ENCODE data around the gene KLHDC4.

KLHDC4 gene

GRCh38 chr16:87764600-87765472 is 950 bp downstream of the KLHDC4 start:
- DNase-seq (ENCODE audit: low read depth), result no peak
- peak overlapping the region; percentile 96 for H3K4me3 ChIP-seq (ENCODE audit: low read depth, low read length)
- no peak for TF ChIP-seq CTCF (IDR thresholded peaks at IDR 0.05; ENCODE audit: low read depth, low read length, missing control alignments)

DNA sequence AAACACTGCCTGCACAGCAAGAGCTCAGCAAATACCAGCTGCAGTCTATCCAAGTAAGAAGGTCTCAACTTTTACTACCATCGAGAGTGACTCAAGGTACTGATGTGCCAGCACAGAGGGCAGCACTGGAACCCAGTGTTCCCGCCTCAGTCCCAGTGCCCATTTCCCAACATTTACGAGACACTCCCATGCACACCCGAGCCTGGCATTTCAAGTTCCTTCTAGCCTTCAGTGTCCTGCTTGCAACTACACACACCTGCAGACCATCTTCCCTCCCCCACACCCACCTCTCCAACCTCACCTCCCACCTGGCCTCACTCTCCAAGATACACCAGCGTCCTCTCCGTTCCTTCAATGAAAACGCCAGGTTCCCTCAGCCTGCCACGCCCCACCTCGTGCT is 3.2 kb downstream of the KLHDC4 start:
- no peak for TF ChIP-seq CTCF (IDR thresholded peaks at IDR 0.05; ENCODE audit: low read depth, low read length, missing control alignments)
- no peak for DNase-seq (ENCODE audit: low read depth)
- H3K4me3 ChIP-seq (ENCODE audit: low read depth, low read length), result no peak overlapping the region

GRCh38 chr16:87762071-87762571 is 3.7 kb downstream of the KLHDC4 start:
- no peak overlapping the region for H3K4me3 ChIP-seq (ENCODE audit: low read depth, low read length)
- no peak for TF ChIP-seq CTCF (IDR thresholded peaks at IDR 0.05; ENCODE audit: low read depth, low read length, missing control alignments)
- no peak for DNase-seq (ENCODE audit: low read depth)

GRCh38 chr16:87761060-87761459 is 4.7 kb downstream of the KLHDC4 start:
- no peak for DNase-seq (ENCODE audit: low read depth)

GRCh38 chr16:87757841-87758426 is 7.9 kb downstream of the KLHDC4 start:
- no peak for DNase-seq (ENCODE audit: low read depth)
- no peak overlapping the region for H3K4me3 ChIP-seq (ENCODE audit: low read depth, low read length)
- no peak for TF ChIP-seq CTCF (IDR thresholded peaks at IDR 0.05; ENCODE audit: low read depth, low read length, missing control alignments)

More at GRCh38 chr16:87761060-87761459, 4.7 kb downstream of the KLHDC4 start:
- TF ChIP-seq CTCF (IDR thresholded peaks at IDR 0.05; ENCODE audit: low read depth, low read length, missing control alignments), result no peak
- no peak overlapping the region for H3K4me3 ChIP-seq (ENCODE audit: low read depth, low read length)

GRCh38 chr16:87754535-87754934 is 11.3 kb downstream of the KLHDC4 start:
- DNase-seq (ENCODE audit: low read depth), result no peak
- H3K4me3 ChIP-seq (ENCODE audit: low read depth, low read length), result no peak overlapping the region
- no peak for TF ChIP-seq CTCF (IDR thresholded peaks at IDR 0.05; ENCODE audit: low read depth, low read length, missing control alignments)
